GM12874 (cell line): ENCODE results near the gene TOM1L1.

ENCODE experiments used
- TF ChIP-seq, protein P1 (sequence below): IDR thresholded peaks from 2 replicates; pipeline ENCODE4 v1.5.1; 2011; ENCODE audit warnings: low read depth, mild to moderate bottlenecking, control low read depth, low read length, moderate library complexity; ENCODE audit not compliant: insufficient read depth

Gene TOM1L1, protein sequence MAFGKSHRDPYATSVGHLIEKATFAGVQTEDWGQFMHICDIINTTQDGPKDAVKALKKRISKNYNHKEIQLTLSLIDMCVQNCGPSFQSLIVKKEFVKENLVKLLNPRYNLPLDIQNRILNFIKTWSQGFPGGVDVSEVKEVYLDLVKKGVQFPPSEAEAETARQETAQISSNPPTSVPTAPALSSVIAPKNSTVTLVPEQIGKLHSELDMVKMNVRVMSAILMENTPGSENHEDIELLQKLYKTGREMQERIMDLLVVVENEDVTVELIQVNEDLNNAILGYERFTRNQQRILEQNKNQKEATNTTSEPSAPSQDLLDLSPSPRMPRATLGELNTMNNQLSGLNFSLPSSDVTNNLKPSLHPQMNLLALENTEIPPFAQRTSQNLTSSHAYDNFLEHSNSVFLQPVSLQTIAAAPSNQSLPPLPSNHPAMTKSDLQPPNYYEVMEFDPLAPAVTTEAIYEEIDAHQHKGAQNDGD

GRCh38 chr17:54900457-54901229, at the start of gene TOM1L1:
Gene TOM1L1, plus strand, starts transcription at chr17:54900852. Its CDS starts 14 bp downstream, at chr17:54900866.
- TF ChIP-seq, protein P1, sequence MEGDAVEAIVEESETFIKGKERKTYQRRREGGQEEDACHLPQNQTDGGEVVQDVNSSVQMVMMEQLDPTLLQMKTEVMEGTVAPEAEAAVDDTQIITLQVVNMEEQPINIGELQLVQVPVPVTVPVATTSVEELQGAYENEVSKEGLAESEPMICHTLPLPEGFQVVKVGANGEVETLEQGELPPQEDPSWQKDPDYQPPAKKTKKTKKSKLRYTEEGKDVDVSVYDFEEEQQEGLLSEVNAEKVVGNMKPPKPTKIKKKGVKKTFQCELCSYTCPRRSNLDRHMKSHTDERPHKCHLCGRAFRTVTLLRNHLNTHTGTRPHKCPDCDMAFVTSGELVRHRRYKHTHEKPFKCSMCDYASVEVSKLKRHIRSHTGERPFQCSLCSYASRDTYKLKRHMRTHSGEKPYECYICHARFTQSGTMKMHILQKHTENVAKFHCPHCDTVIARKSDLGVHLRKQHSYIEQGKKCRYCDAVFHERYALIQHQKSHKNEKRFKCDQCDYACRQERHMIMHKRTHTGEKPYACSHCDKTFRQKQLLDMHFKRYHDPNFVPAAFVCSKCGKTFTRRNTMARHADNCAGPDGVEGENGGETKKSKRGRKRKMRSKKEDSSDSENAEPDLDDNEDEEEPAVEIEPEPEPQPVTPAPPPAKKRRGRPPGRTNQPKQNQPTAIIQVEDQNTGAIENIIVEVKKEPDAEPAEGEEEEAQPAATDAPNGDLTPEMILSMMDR, result 0 out of 2 replicates have a peak, but pooled peaks have one; percentile 20

- TF ChIP-seq, protein P1, result no peak
Observed at GRCh38 chr17:54859187-54859586, 41.5 kb upstream of the TOM1L1 start.

GRCh38 chr17:54860617-54861470, 39.8 kb upstream of the TOM1L1 start:
- TF ChIP-seq, protein P1, result no peak

- TF ChIP-seq, protein P1, result no peak
Observed at GRCh38 chr17:54861471-54861983, 39.1 kb upstream of the TOM1L1 start.

DNA sequence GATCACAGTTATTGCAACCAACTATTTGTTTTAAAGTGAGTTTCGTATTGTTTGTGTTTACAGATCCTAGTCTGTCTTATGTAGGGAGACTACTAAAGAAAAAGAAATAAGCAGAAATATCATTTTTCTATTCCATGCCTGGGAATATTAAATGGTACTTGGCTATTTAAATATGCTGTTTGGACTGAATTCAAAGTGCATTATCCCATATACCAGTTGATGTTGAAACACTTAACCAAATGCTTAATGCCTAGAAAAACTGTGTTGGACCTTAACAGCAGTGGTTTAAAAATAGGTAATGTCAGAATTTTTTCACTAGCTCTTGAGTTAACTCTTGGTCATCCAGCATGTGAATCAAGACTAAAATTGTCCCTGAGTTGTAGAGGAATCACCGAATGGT, 37.5 kb upstream of the TOM1L1 start:
- TF ChIP-seq, protein P1, result no peak

- TF ChIP-seq, protein P1, result no peak
Observed at GRCh38 chr17:54864070-54864469, 36.6 kb upstream of the TOM1L1 start.
